Measurements from ENCODE around the gene LRRC3. TPM values are rescaled to one million over a fixed set of nuclear protein-coding genes. Genes with fewer than 3 reads are reported as not detected.

LRRC3 gene
- total RNA-seq, 2 donors from 2014 or later, result 1.6 to 7.1 TPM

- WGBS, result 53% methylated on average over 22 of the region's 30 CpGs
Measured at GRCh38 chr21:44463724-44464123, 8.4 kb downstream of the LRRC3 start.

GRCh38 chr21:44464351-44464750 lies 9.0 kb downstream of the LRRC3 start:
- H3K9me3 ChIP-seq, result no peaks in the 10 kb centered on the region
- H3K4me1 ChIP-seq (replicated peaks), result no peaks in the 10 kb centered on the region
- H3K36me3 ChIP-seq, result no peaks in the 10 kb centered on the region
- H3K4me3 ChIP-seq, result no peak overlapping the region
- no peak for DNase-seq (ENCODE audit: low spot score)
- 86% methylated on average over 12 of the region's 12 CpGs for WGBS
- no peak overlapping the region for H3K27ac ChIP-seq
- TF ChIP-seq POLR2AphosphoS5 (IDR thresholded peaks at IDR 0.05) (no peak), POLR2A (IDR thresholded peaks at IDR 0.05) (no peak), CTCF (IDR thresholded peaks at IDR 0.05) (no peak)
- no peaks in the 10 kb centered on the region for H3K27me3 ChIP-seq (replicated peaks; ENCODE audit: insufficient read depth)
- intact Hi-C loops (cut with DNase I), result no loop called here

More at GRCh38 chr21:44463724-44464123, 8.4 kb downstream of the LRRC3 start:
- Histone ChIP-seq H3K4me3 (no peak overlapping the region), H3K27ac (no peak overlapping the region), H3K36me3 (no peaks in the 10 kb centered on the region), H3K4me1 (replicated peaks) (no peaks in the 10 kb centered on the region), H3K27me3 (replicated peaks; ENCODE audit: insufficient read depth) (no peaks in the 10 kb centered on the region), H3K9me3 (no peaks in the 10 kb centered on the region)
- intact Hi-C loops (cut with DNase I), result no loop called here
- no peak for DNase-seq (ENCODE audit: low spot score)
- no peak for TF ChIP-seq POLR2A (IDR thresholded peaks at IDR 0.05)
- no peak for TF ChIP-seq POLR2AphosphoS5 (IDR thresholded peaks at IDR 0.05)
- no peak for TF ChIP-seq CTCF (IDR thresholded peaks at IDR 0.05)

- no peaks in the 10 kb centered on the region for H3K27me3 ChIP-seq (replicated peaks; ENCODE audit: insufficient read depth)
- no peaks in the 10 kb centered on the region for H3K4me1 ChIP-seq (replicated peaks)
- no peak overlapping the region for H3K27ac ChIP-seq
- intact Hi-C loops (cut with DNase I), result no loop called here
- H3K9me3 ChIP-seq, result no peaks in the 10 kb centered on the region
- no peak for TF ChIP-seq CTCF (IDR thresholded peaks at IDR 0.05)
- no peak for TF ChIP-seq POLR2A (IDR thresholded peaks at IDR 0.05)
- no peaks in the 10 kb centered on the region for H3K36me3 ChIP-seq
- no peak overlapping the region for H3K4me3 ChIP-seq
- DNase-seq (ENCODE audit: low spot score), result no peak
- WGBS, result 81% methylated on average over 16 of the region's 16 CpGs
Measured at GRCh38 chr21:44466351-44466954, 11.1 kb downstream of the LRRC3 start.

- Histone ChIP-seq H3K27me3 (replicated peaks; ENCODE audit: insufficient read depth) (no peaks in the 10 kb centered on the region), H3K36me3 (no peaks in the 10 kb centered on the region), H3K9me3 (no peaks in the 10 kb centered on the region), H3K27ac (no peak overlapping the region), H3K4me3 (no peak overlapping the region), H3K4me1 (replicated peaks) (no peaks in the 10 kb centered on the region)
- TF ChIP-seq POLR2AphosphoS5 (IDR thresholded peaks at IDR 0.05), result no peak
- WGBS, result 89% methylated on average over 34 of the region's 36 CpGs
- no peak for DNase-seq (ENCODE audit: low spot score)
- intact Hi-C loops (cut with DNase I), result no loop called here
Measured at GRCh38 chr21:44466996-44467858, 11.9 kb downstream of the LRRC3 start.

- no peaks in the 10 kb centered on the region for H3K36me3 ChIP-seq
- DNase-seq (ENCODE audit: low spot score), result no peak
- H3K9me3 ChIP-seq, result no peaks in the 10 kb centered on the region
- intact Hi-C loops (cut with DNase I), result no loop called here
- WGBS, result 93% methylated on average over 13 of the region's 15 CpGs
- H3K4me3 ChIP-seq, result no peak overlapping the region
- TF ChIP-seq POLR2AphosphoS5 (IDR thresholded peaks at IDR 0.05), result no peak
- no peak for TF ChIP-seq CTCF (IDR thresholded peaks at IDR 0.05)
- no peak for TF ChIP-seq POLR2A (IDR thresholded peaks at IDR 0.05)
- peaks cover 2% of the 10 kb centered on the region for H3K27me3 ChIP-seq (replicated peaks; ENCODE audit: insufficient read depth)
- H3K27ac ChIP-seq, result no peak overlapping the region
- no peaks in the 10 kb centered on the region for H3K4me1 ChIP-seq (replicated peaks)
Measured at GRCh38 chr21:44467859-44468195, 12.5 kb downstream of the LRRC3 start.

Measured in prostate gland (tissue), 2 donors.